Activated CD4-positive, alpha-beta memory T cell treated with anti-CD3 and anti-CD28 coated beads for 36 hours (primary cell): ENCODE results near the gene KNDC1. TPM values are rescaled to one million over a fixed set of nuclear protein-coding genes. Genes with fewer than 3 reads are reported as not detected.
A peak's percentile ranks its signal among the peaks of the same experiment; 100 is the strongest.
"Not testable (repeated sequence)": the region's sequence is repeated elsewhere in the genome, so short reads cannot be mapped to it uniquely, and the experiment has no call there.

Experiments used
- CTCF ChIA-PET: fragments of 350-600 bp; sonication (Branson Sonifier 250); formaldehyde crosslinking; loops from one replicate; lab custom pipeline; 2021; ENCODE audit warnings: antibody characterized with exemption, inconsistent platforms; lab: Charles Lee
- POLR2A ChIA-PET: fragments of 350-600 bp; sonication (Branson Sonifier 250); formaldehyde crosslinking; loops from one replicate; lab custom pipeline; 2021; ENCODE audit warnings: antibody characterized with exemption; lab: Charles Lee
- DNase-seq: peaks from one replicate; pipeline ENCODE4 v3.0.0-alpha.2; 2020
- H3K27ac Mint-ChIP-seq: one replicate; pipeline ENCODE4 v1.8.0; 2021; ENCODE audit warnings: mixed read lengths
- H3K27me3 Mint-ChIP-seq: one replicate; pipeline ENCODE4 v1.8.0; 2021; ENCODE audit warnings: mixed read lengths
- H3K36me3 Mint-ChIP-seq: one replicate; pipeline ENCODE4 v1.8.0; 2021; ENCODE audit warnings: mixed read lengths
- H3K4me1 Mint-ChIP-seq: one replicate; pipeline ENCODE4 v1.8.0; 2021; ENCODE audit warnings: low read depth, mixed read lengths
- H3K4me3 Mint-ChIP-seq: one replicate; pipeline ENCODE4 v1.8.0; 2021; ENCODE audit warnings: mild to moderate bottlenecking, mixed read lengths
- H3K9me3 Mint-ChIP-seq: one replicate; pipeline ENCODE4 v1.8.0; 2021; ENCODE audit warnings: mixed read lengths
- intact Hi-C: fragments of 100-400 bp; cut with micrococcal nuclease; formaldehyde crosslinking; loops from one replicate; pipeline ENCODE4 v1.15.1; 2023
- total RNA-seq, 2 experiments: library from RNA; stranded (reverse); gene quantifications; one replicate each; pipeline ENCODE4 v1.2.3, GENCODE V29; 2021

KNDC1 gene
- total RNA-seq, 2 experiments from 2014 or later, result 0.17 to 0.70 TPM

- peak overlapping the region; percentile 82 for H3K27ac Mint-ChIP-seq
- no peaks in the 10 kb centered on the region for H3K9me3 Mint-ChIP-seq
- peak overlapping the region; percentile 35 for H3K4me3 Mint-ChIP-seq
- peak; percentile 72 for DNase-seq
- H3K36me3 Mint-ChIP-seq, result peaks cover 5% of the 10 kb centered on the region
- CTCF ChIA-PET, result interaction anchor here (0.9 to 3.5 kb wide), 9 partner anchors 9 to 115 kb away, joined by 3 to 28 read pairs (median 7); partner anchors contain the start of gene ADAM8
- H3K27me3 Mint-ChIP-seq, result peaks cover 2% of the 10 kb centered on the region
- H3K4me1 Mint-ChIP-seq, result peaks cover 52% of the 10 kb centered on the region
- POLR2A ChIA-PET, result interaction anchor here (1.6 to 3.0 kb wide), 2 partner anchors 18 to 100 kb away, joined by 4 to 61 read pairs; partner anchors contain the start of gene ADAM8
- intact Hi-C loops, result loop anchor here (5.0 kb wide), 1 partner anchor 296 kb away; no protein-coding TSS in a partner anchor
Measured at GRCh38 chr10:133258066-133258817, 98.2 kb downstream of the KNDC1 start.

GRCh38 chr10:133258818-133259601 lies 99.0 kb downstream of the KNDC1 start:
- intact Hi-C loops, result loop anchor here (1.0 to 5.0 kb wide), 2 partner anchors 16 to 297 kb away; no protein-coding TSS in a partner anchor
- H3K36me3 Mint-ChIP-seq, result peaks cover 5% of the 10 kb centered on the region
- peaks cover 2% of the 10 kb centered on the region for H3K27me3 Mint-ChIP-seq
- peak overlapping the region; percentile 65 for H3K4me3 Mint-ChIP-seq
- POLR2A ChIA-PET, result interaction anchor here (0.7 to 3.0 kb wide), 5 partner anchors 12 to 131 kb away, joined by 3 to 61 read pairs (median 4); partner anchors contain the start of gene ADAM8
- CTCF ChIA-PET, result interaction anchor here (1.2 to 3.5 kb wide), 5 partner anchors 16 to 116 kb away, joined by 5 to 28 read pairs (median 11); partner anchors contain the start of gene ADAM8
- H3K9me3 Mint-ChIP-seq, result no peaks in the 10 kb centered on the region
- peaks cover 59% of the 10 kb centered on the region for H3K4me1 Mint-ChIP-seq
- H3K27ac Mint-ChIP-seq, result peak overlapping the region; percentile 89
- DNase-seq, result peak; percentile 98

- peak overlapping the region; percentile 65 for H3K4me3 Mint-ChIP-seq
- H3K27ac Mint-ChIP-seq, result peak overlapping the region; percentile 89
- intact Hi-C loops, result loop anchor here (1.0 to 5.0 kb wide), 2 partner anchors 16 to 297 kb away; no protein-coding TSS in a partner anchor
- no peak for DNase-seq
- ChIA-PET POLR2A (interaction anchor here (0.7 to 3.0 kb wide), 5 partner anchors 12 to 131 kb away, joined by 3 to 61 read pairs (median 4); partner anchors contain the start of gene ADAM8), CTCF (interaction anchor here (1.2 to 3.5 kb wide), 5 partner anchors 16 to 116 kb away, joined by 5 to 28 read pairs (median 11); partner anchors contain the start of gene ADAM8)
- H3K36me3 Mint-ChIP-seq, result peaks cover 10% of the 10 kb centered on the region
- no peaks in the 10 kb centered on the region for H3K9me3 Mint-ChIP-seq
- peaks cover 2% of the 10 kb centered on the region for H3K27me3 Mint-ChIP-seq
- peaks cover 64% of the 10 kb centered on the region for H3K4me1 Mint-ChIP-seq
Measured at GRCh38 chr10:133259602-133259989, 99.6 kb downstream of the KNDC1 start.

GRCh38 chr10:133260895-133261725 lies 101.1 kb downstream of the KNDC1 start:
- Mint-ChIP-seq H3K36me3 (peaks cover 16% of the 10 kb centered on the region), H3K27me3 (peaks cover 2% of the 10 kb centered on the region), H3K27ac (peak overlapping the region; percentile 90), H3K4me3 (peak overlapping the region; percentile 79), H3K9me3 (no peaks in the 10 kb centered on the region), H3K4me1 (peaks cover 76% of the 10 kb centered on the region)
- CTCF ChIA-PET, result interaction anchor here (0.6 to 1.1 kb wide), 3 partner anchors 15 to 46 kb away, joined by 3 to 8 read pairs (median 4); no protein-coding TSS in a partner anchor
- peak; percentile 84 for DNase-seq
- POLR2A ChIA-PET, result interaction anchor here (3.4 kb wide), 1 partner anchor 14 kb away, joined by 30 read pairs; the partner anchor contains the start of gene ADAM8
- intact Hi-C loops, result loop anchor here (1.0 to 5.0 kb wide), 3 partner anchors 48 to 131 kb away; partner anchors contain the start of genes ECHS1 and MTG1

- POLR2A ChIA-PET, result interaction anchor here (2.1 to 3.4 kb wide), 2 partner anchors 14 to 36 kb away, joined by 4 to 30 read pairs; partner anchors contain the start of gene ADAM8
- DNase-seq, result peak; percentile 92
- H3K27ac Mint-ChIP-seq, result peak overlapping the region; percentile 90
- no peaks in the 10 kb centered on the region for H3K9me3 Mint-ChIP-seq
- CTCF ChIA-PET, result interaction anchor here (0.6 to 2.8 kb wide), 5 partner anchors 13 to 46 kb away, joined by 3 to 15 read pairs (median 8); no protein-coding TSS in a partner anchor
- intact Hi-C loops, result loop anchor here (1.0 to 5.0 kb wide), 3 partner anchors 47 to 130 kb away; partner anchors contain the start of genes ECHS1 and MTG1
- H3K4me3 Mint-ChIP-seq, result peak overlapping the region; percentile 79
- H3K4me1 Mint-ChIP-seq, result peaks cover 76% of the 10 kb centered on the region
- peaks cover 17% of the 10 kb centered on the region for H3K36me3 Mint-ChIP-seq
- H3K27me3 Mint-ChIP-seq, result peaks cover 2% of the 10 kb centered on the region
Measured at GRCh38 chr10:133261726-133262325, 101.8 kb downstream of the KNDC1 start.

- ChIA-PET CTCF (interaction anchor here (1.1 to 2.8 kb wide), 3 partner anchors 12 to 67 kb away, joined by 3 to 15 read pairs (median 10); no protein-coding TSS in a partner anchor), POLR2A (interaction anchor here (2.1 to 3.4 kb wide), 4 partner anchors 9 to 45 kb away, joined by 4 to 30 read pairs (median 6); partner anchors contain the start of gene ADAM8)
- DNase-seq, result no peak
- Mint-ChIP-seq H3K9me3 (no peaks in the 10 kb centered on the region), H3K4me1 (peaks cover 69% of the 10 kb centered on the region), H3K27ac (no peak overlapping the region), H3K36me3 (peaks cover 17% of the 10 kb centered on the region), H3K4me3 (no peak overlapping the region), H3K27me3 (peaks cover 2% of the 10 kb centered on the region)
- intact Hi-C loops, result loop anchor here (5.0 kb wide), 2 partner anchors 110 to 130 kb away; partner anchors contain the start of genes ECHS1 and MTG1
Measured at GRCh38 chr10:133262696-133263095, 102.7 kb downstream of the KNDC1 start.

GRCh38 chr10:133263674-133264073 lies 103.7 kb downstream of the KNDC1 start:
- peaks cover 2% of the 10 kb centered on the region for H3K27me3 Mint-ChIP-seq
- no peaks in the 10 kb centered on the region for H3K9me3 Mint-ChIP-seq
- no peak for DNase-seq
- peaks cover 61% of the 10 kb centered on the region for H3K4me1 Mint-ChIP-seq
- CTCF ChIA-PET, result interaction anchor here (0.9 to 2.8 kb wide), 3 partner anchors 11 to 120 kb away, joined by 3 to 15 read pairs (median 10); no protein-coding TSS in a partner anchor
- no peak overlapping the region for H3K27ac Mint-ChIP-seq
- H3K4me3 Mint-ChIP-seq, result no peak overlapping the region
- intact Hi-C loops, result loop anchor here (5.0 kb wide), 2 partner anchors 109 to 129 kb away; partner anchors contain the start of genes ECHS1 and MTG1
- POLR2A ChIA-PET, result interaction anchor here (1.2 to 2.4 kb wide), 5 partner anchors 8 to 44 kb away, joined by 4 to 11 read pairs (median 6); partner anchors contain the start of gene ADAM8
- peaks cover 17% of the 10 kb centered on the region for H3K36me3 Mint-ChIP-seq

- POLR2A ChIA-PET, result interaction anchor here (1.2 to 2.4 kb wide), 3 partner anchors 11 to 43 kb away, joined by 4 to 11 read pairs (median 6); partner anchors contain the start of gene ADAM8
Measured at GRCh38 chr10:133264461-133264860, 104.4 kb downstream of the KNDC1 start.

GRCh38 chr10:133265052-133265451 lies 105.0 kb downstream of the KNDC1 start:
- H3K27ac Mint-ChIP-seq, CTCF ChIA-PET, intact Hi-C loops, H3K4me3 Mint-ChIP-seq, H3K9me3 Mint-ChIP-seq, DNase-seq, H3K27me3 Mint-ChIP-seq: not testable (repeated sequence)
- Mint-ChIP-seq H3K4me1 (peaks cover 49% of the 10 kb centered on the region), H3K36me3 (peaks cover 14% of the 10 kb centered on the region)
- POLR2A ChIA-PET, result interaction anchor here (1.7 to 2.2 kb wide), 2 partner anchors 10 to 11 kb away, joined by 11 to 12 read pairs; partner anchors contain the start of gene ADAM8

More at GRCh38 chr10:133264461-133264860, 104.4 kb downstream of the KNDC1 start:
- intact Hi-C loops, result loop anchor here (5.0 kb wide), 2 partner anchors 108 to 128 kb away; partner anchors contain the start of genes ECHS1 and MTG1
- H3K4me1 Mint-ChIP-seq, result peaks cover 54% of the 10 kb centered on the region
- CTCF ChIA-PET, result interaction anchor here (0.9 to 2.8 kb wide), 3 partner anchors 10 to 121 kb away, joined by 3 to 15 read pairs (median 10); no protein-coding TSS in a partner anchor
- no peak overlapping the region for H3K4me3 Mint-ChIP-seq
- no peaks in the 10 kb centered on the region for H3K9me3 Mint-ChIP-seq
- no peak overlapping the region for H3K27ac Mint-ChIP-seq
- peak; percentile 48 for DNase-seq
- no peaks in the 10 kb centered on the region for H3K27me3 Mint-ChIP-seq
- peaks cover 14% of the 10 kb centered on the region for H3K36me3 Mint-ChIP-seq
